ENCODE measurements around the gene EPAS1.

- no peak for TF ChIP-seq CTCF (IDR thresholded peaks at IDR 0.05)
- no peak for TF ChIP-seq MLX (CRISPR knock-in tag; IDR thresholded peaks at IDR 0.05)
- no peak for TF ChIP-seq ATF3 (CRISPR knock-in tag; conservative IDR thresholded peaks at IDR 0.05)
- TF ChIP-seq FOXK1 (CRISPR knock-in tag; IDR thresholded peaks at IDR 0.05): no peak
- no peak for TF ChIP-seq CREM (CRISPR knock-in tag; IDR thresholded peaks at IDR 0.05)
- TF ChIP-seq ZNF281 (CRISPR knock-in tag; IDR thresholded peaks at IDR 0.05): no peak
- no peak for TF ChIP-seq E2F4 (CRISPR knock-in tag; IDR thresholded peaks at IDR 0.05; ENCODE audit: borderline replicate concordance, low read depth)
- TF ChIP-seq AFF4 (CRISPR knock-in tag; IDR thresholded peaks at IDR 0.05; ENCODE audit: borderline replicate concordance): no peak
- no peak for TF ChIP-seq ZNF396 (CRISPR knock-in tag; IDR thresholded peaks at IDR 0.05; ENCODE audit: borderline replicate concordance)
- no peak for TF ChIP-seq IRF2 (CRISPR knock-in tag; IDR thresholded peaks at IDR 0.05; ENCODE audit: borderline replicate concordance, low read depth)
- no peak for TF ChIP-seq ESRRA (CRISPR knock-in tag; IDR thresholded peaks at IDR 0.05; ENCODE audit: borderline replicate concordance)
- no peak for TF ChIP-seq MAX (CRISPR knock-in tag; IDR thresholded peaks at IDR 0.05)
- TF ChIP-seq HMGXB4 (CRISPR knock-in tag; IDR thresholded peaks at IDR 0.05): no peak
- TF ChIP-seq ZSCAN18 (CRISPR knock-in tag; IDR thresholded peaks at IDR 0.05): no peak
Observed at GRCh38 chr2:46320141-46320567, 22.9 kb downstream of the EPAS1 start.

All from WTC11 (cell line).